HEK293T (cell line): ENCODE data around the gene ZNF677.
"Not testable (repeated sequence)": the region's sequence is repeated elsewhere in the genome, so short reads cannot be mapped to it uniquely, and the experiment has no call there.

ENCODE experiments used
- CTCF ChIA-PET: fragments of 350-600 bp; formaldehyde crosslinking; extraction: SDS; loops from one replicate; lab custom pipeline; 2021; ENCODE audit warnings: antibody characterized with exemption, inconsistent platforms; lab: Yijun Ruan, JAX
- POLR2A ChIA-PET: fragments of 350-600 bp; formaldehyde crosslinking; extraction: SDS; loops from one replicate; lab custom pipeline; 2020; ENCODE audit warnings: antibody characterized with exemption, inconsistent platforms; lab: Yijun Ruan, JAX
- DNase-seq: peaks from one replicate; pipeline ENCODE4 v3.0.0; 2012; ENCODE audit warnings: mixed read lengths; ENCODE audit errors: extremely low spot score
- ARNT ChIP-seq: fragments of 450-650 bp; IDR thresholded peaks from 2 replicates; pipeline ENCODE4 v1.6.1; 2017; ENCODE audit warnings: mild to moderate bottlenecking
- BHLHE40 ChIP-seq: fragments of 450-650 bp; IDR thresholded peaks from 2 replicates; pipeline ENCODE4 v1.6.1; 2016; ENCODE audit warnings: mild to moderate bottlenecking, moderate library complexity, borderline replicate concordance
- CTBP1 ChIP-seq: fragments of 450-650 bp; IDR thresholded peaks from 2 replicates; pipeline ENCODE4 v1.6.1; 2016; ENCODE audit warnings: borderline replicate concordance
- ELF4 ChIP-seq: fragments of 450-650 bp; IDR thresholded peaks from 2 replicates; pipeline ENCODE4 v1.6.1; 2017; ENCODE audit warnings: antibody characterized with exemption
- FOXA1 ChIP-seq: fragments of 450-650 bp; IDR thresholded peaks from 2 replicates; pipeline ENCODE4 v1.6.1; 2016; ENCODE audit warnings: mild to moderate bottlenecking
- FOXK2 ChIP-seq: fragments of 450-650 bp; IDR thresholded peaks from 2 replicates; pipeline ENCODE4 v1.6.1; 2016; ENCODE audit warnings: mild to moderate bottlenecking
- FOXM1 ChIP-seq: fragments of 450-650 bp; IDR thresholded peaks from 2 replicates; pipeline ENCODE4 v1.6.1; 2017; ENCODE audit warnings: mild to moderate bottlenecking, borderline replicate concordance
- HDGF ChIP-seq: fragments of 450-650 bp; IDR thresholded peaks from 2 replicates; pipeline ENCODE4 v1.6.1; 2017; ENCODE audit warnings: antibody characterized with exemption, borderline replicate concordance
- L3MBTL2 ChIP-seq: fragments of 450-650 bp; conservative IDR thresholded peaks from 2 replicates; pipeline ENCODE4 v1.6.1; 2016; ENCODE audit warnings: mild to moderate bottlenecking
- LEF1 ChIP-seq: fragments of 450-650 bp; IDR thresholded peaks from 2 replicates; pipeline ENCODE4 v1.6.1; 2017; ENCODE audit warnings: mild to moderate bottlenecking, borderline replicate concordance
- NFRKB ChIP-seq: fragments of 450-650 bp; IDR thresholded peaks from 2 replicates; pipeline ENCODE4 v1.6.1; 2016; ENCODE audit warnings: mild to moderate bottlenecking, moderate library complexity
- SP1 ChIP-seq: fragments of 450-650 bp; IDR thresholded peaks from 2 replicates; pipeline ENCODE4 v1.6.1; 2017
- SUZ12 ChIP-seq: fragments of 450-650 bp; IDR thresholded peaks from 2 replicates; pipeline ENCODE4 v1.6.1; 2016; ENCODE audit warnings: mild to moderate bottlenecking
- TARDBP ChIP-seq: fragments of 450-650 bp; IDR thresholded peaks from 2 replicates; pipeline ENCODE4 v1.6.1; 2016
- ZNF384 ChIP-seq: fragments of 450-650 bp; IDR thresholded peaks from 2 replicates; pipeline ENCODE4 v1.6.1; 2016
- TF ChIP-seq, protein P1 (sequence below): fragments of 450-650 bp; IDR thresholded peaks from 2 replicates; pipeline ENCODE4 v1.6.1; 2016

ZNF677 gene

DNA sequence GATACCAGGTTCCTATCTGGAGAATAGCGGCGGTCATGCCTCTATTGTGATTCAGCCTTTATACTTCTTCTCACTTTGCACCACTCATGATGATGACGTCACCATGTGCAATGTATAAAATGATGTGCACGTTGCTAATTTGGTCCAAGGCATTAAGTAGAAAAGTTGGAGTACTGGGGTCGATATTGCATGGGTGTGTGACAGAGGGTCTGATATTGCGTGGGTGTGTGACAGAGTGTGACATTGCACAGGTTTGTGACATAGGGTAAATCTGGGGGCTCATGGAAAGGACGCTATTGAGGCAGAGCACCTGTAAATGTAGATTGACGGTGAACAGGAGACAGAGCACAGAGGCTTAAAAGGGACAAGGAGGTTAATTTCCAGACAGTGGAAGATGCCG lies 17.4 kb upstream of the ZNF677 start:
- no peak for DNase-seq
- TF ChIP-seq BHLHE40, result no peak
- TF ChIP-seq, protein P1, sequence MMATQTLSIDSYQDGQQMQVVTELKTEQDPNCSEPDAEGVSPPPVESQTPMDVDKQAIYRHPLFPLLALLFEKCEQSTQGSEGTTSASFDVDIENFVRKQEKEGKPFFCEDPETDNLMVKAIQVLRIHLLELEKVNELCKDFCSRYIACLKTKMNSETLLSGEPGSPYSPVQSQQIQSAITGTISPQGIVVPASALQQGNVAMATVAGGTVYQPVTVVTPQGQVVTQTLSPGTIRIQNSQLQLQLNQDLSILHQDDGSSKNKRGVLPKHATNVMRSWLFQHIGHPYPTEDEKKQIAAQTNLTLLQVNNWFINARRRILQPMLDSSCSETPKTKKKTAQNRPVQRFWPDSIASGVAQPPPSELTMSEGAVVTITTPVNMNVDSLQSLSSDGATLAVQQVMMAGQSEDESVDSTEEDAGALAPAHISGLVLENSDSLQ, result no peak
- TF ChIP-seq FOXK2, result no peak
- TF ChIP-seq SUZ12, result no peak
- no peak for TF ChIP-seq LEF1
- no peak for TF ChIP-seq SP1
- TF ChIP-seq HDGF, result no peak
- TF ChIP-seq L3MBTL2, result no peak
- TF ChIP-seq ELF4, result no peak
- no peak for TF ChIP-seq ZNF384
- TF ChIP-seq TARDBP, result no peak
- TF ChIP-seq FOXA1, result no peak
- no peak for TF ChIP-seq NFRKB
- no peak for TF ChIP-seq ARNT
- ChIA-PET POLR2A (no interaction called here), CTCF (no interaction called here)

DNA sequence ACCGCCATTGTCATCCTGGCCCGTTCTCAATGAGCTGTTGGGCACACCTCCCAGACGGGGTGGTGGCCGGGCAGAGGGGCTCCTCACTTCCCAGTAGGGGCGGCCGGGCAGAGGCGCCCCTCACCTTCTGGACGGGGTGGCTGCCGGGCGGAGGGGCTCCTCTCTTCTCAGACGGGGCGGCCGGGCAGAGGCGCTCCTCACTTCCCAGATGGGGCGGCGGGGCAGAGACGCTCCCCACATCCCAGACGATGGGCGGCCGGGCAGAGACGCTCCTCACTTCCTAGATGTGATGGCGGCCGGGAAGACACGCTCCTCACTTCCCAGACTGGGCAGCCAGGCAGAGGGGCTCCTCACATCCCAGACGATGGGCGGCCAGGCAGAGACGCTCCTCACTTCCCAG lies 15.2 kb upstream of the ZNF677 start:
- CTCF ChIA-PET, result not testable (repeated sequence)

DNA sequence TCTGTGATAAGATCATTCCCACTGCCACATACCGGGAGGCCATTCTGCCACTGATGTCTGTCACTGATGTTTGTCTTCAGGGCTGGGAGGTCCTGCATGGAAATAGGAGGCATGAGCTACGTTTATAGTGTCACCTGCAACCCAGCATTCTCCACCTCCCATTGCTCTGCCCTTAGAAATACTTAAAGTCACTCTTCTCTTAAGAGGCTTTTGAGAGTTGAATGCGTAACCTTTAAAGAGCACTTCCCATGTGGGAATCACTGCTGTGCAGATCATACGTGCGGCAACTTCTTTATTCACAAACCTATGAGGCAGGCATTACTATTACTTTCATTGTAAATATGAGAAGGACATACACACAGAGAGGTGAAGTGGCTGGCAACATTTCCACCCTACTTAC lies 12.9 kb upstream of the ZNF677 start, which contains the start of gene VN1R4:
VN1R4 (minus strand) TSS at position 101 of the 400 bp plus-strand sequence; CDS start at position 43, 58 bp downstream.
- DNase-seq, CTCF ChIA-PET, POLR2A ChIA-PET: not testable (repeated sequence)

More for the DNA sequence above, 15.2 kb upstream of the ZNF677 start:
- POLR2A ChIA-PET, DNase-seq: not testable (repeated sequence)

GRCh38 chr19:53257715-53258342 lies 3.2 kb upstream of the ZNF677 start, which contains the start of gene VN1R2:
Gene VN1R2 (plus strand): TSS chr19:53258292. CDS start chr19:53258376, 84 bp downstream.
- CTCF ChIA-PET, POLR2A ChIA-PET, DNase-seq: not testable (repeated sequence)

DNA sequence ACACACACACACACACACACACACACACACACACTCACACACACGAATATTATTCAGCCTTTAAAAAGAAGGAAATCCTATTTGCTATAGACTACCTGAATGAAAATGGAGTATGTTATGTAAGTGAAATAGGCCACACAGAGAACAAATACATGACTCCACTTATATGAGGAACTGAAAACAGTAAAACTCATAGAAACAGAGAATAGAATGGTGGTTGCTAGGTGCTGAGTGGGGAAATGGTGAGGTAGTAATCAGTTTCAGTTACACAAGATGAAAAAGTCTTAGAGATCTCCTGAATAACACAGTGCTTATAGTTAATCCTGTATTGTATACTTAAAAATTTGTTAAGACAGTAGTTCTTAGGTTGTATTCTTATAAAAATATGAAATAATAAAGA lies 8.2 kb downstream of the ZNF677 start:
- DNase-seq, result no peak
- ChIA-PET POLR2A (no interaction called here), CTCF (no interaction called here)
- TF ChIP-seq BHLHE40 (no peak), ARNT (no peak), LEF1 (no peak), TARDBP (no peak), HDGF (no peak), SP1 (no peak), NFRKB (no peak), CTBP1 (no peak), FOXM1 (no peak), FOXA1 (no peak), L3MBTL2 (no peak), SUZ12 (no peak), ZNF384 (no peak), FOXK2 (no peak)
- TF ChIP-seq, protein P1, result no peak

DNA sequence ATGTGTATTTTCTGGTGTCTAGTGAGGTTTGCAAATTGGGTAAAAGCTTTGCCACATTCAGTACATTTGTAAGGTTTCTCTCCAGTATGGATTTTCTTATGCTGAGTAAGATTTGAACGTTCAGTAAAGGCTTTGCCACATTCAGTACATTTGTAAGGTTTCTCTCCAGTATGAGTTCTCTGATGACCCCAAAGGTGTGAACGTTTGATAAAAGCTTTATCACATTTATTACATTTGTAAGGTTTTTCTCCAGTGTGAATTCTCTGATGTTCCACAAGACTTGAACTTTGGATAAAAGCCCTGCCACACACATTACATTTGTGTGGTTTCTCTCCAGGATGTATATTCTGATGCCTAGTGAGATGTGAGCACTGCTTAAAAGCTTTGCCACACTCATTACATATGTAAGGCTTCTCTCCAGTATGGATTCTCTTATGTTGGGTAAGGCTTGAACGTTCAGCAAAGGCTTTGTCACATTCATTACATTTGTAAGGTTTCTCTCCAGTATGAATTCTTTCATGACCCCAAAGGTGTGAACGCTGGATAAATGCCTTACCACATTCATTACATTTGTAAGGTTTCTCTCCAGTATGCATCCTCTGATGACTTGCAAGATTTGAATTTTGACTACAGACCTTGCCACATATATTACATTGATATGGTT lies 17.4 kb downstream of the ZNF677 start:
- DNase-seq, result no peak
- ChIA-PET CTCF (no interaction called here), POLR2A (no interaction called here)
- TF ChIP-seq ZNF384, result no peak
- no peak for TF ChIP-seq FOXK2
- TF ChIP-seq, protein P1, result no peak
- TF ChIP-seq CTBP1, result no peak
- TF ChIP-seq BHLHE40, result no peak

DNA sequence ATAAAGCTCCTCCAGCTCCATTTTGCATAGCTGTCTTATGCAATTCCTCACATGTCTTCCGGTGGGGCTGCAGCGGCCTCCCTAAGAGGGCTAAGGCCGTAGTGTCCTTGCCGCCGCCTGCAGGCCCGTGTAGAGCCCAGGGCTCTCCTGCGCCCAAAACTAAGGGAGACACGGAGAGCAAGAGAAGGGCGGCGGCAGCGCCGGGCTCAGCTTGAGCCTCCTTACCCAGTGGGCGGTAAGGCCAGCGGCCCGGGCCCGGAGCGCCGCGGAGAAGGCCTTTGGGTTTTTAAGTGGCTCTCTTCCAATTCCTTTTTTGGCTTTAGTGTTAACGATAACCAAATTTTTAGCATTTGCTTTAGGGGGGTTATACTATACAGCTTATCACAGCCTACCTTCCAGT lies 30.1 kb downstream of the ZNF677 start:
- POLR2A ChIA-PET, result no interaction called here
- TF ChIP-seq FOXK2 (no peak), LEF1 (no peak), SUZ12 (no peak), SP1 (no peak), BHLHE40 (no peak), ARNT (no peak), NFRKB (no peak), ZNF384 (no peak), CTBP1 (no peak), TARDBP (no peak), HDGF (no peak)
- CTCF ChIA-PET, result no interaction called here
- DNase-seq, result no peak

DNA sequence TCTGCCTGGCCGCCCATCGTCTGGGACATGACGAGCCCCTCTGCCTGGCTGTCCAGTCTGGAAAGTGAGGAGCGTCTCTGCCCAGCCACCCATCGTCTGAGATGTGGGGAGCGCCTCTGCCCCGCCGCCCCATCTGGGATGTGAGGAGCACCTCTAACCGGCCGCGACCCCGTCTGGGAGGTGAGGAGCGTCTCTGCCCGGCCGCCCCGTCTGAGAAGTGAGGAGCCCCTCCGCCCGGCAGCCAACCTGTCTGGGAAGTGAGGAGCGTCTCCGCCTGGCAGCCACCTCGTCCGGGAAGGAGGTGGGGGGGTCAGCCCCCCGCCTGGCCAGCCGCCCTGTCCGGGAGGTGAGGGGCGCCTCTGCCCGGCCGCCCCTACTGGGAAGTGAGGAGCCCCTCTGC lies 32.0 kb downstream of the ZNF677 start:
- CTCF ChIA-PET, POLR2A ChIA-PET, DNase-seq: not testable (repeated sequence)
